Astrocyte of the spinal cord (primary cell): ENCODE measurements around the gene RSPH6A.

Experiments
- DNase-seq: peaks from one replicate; pipeline ENCODE4 v3.0.0; 2011; ENCODE audit warnings: low read depth, low spot score
- H3K4me3 ChIP-seq: 2 replicates; pipeline ENCODE4 v1.5.1; 2011; ENCODE audit warnings: low read depth, mild to moderate bottlenecking, low read length, moderate library complexity
- CTCF ChIP-seq: IDR thresholded peaks from 2 replicates; pipeline ENCODE4 v1.5.1; 2012; ENCODE audit warnings: low read depth, mild to moderate bottlenecking, low read length, inconsistent platforms
- in situ Hi-C: cut with HindIII; loops from 2 replicates; pipeline ENCODE4 v1.10.0; 2017; ENCODE audit warnings: low sequenced_read_pairs

RSPH6A gene

DNA sequence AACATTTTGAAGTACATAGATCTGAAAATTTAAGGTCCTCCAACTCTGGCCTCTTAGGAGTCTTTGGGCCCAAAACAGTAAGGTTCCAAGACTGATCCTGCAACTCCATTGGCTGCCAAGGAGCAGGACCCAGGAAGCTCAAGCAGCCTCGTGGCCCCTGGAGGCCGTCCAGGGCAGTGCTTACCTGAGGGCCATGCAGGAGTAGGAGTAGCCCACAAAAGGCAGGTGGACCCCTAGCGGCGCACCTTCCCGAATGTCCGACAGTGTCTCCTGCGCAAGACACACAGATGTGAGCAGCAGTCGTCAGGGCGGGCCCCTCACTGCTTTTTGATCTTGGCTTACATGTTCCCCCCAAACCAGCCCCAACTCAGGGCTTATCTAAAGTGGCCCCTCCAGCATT, 40.3 kb downstream of the RSPH6A start:
- TF ChIP-seq CTCF: no peak
- no peak overlapping the region for H3K4me3 ChIP-seq
- in situ Hi-C loops: no loop called here
- DNase-seq: no peak

- no peak for TF ChIP-seq CTCF
- in situ Hi-C loops: no loop called here
- DNase-seq: no peak
- H3K4me3 ChIP-seq: no peak overlapping the region
These were observed 41.7 kb downstream of the RSPH6A start for GRCh38 chr19:45773384-45773783.

GRCh38 chr19:45772912-45773311, 42.2 kb downstream of the RSPH6A start:
- TF ChIP-seq CTCF: no peak
- H3K4me3 ChIP-seq: no peak overlapping the region
- in situ Hi-C loops: no loop called here
- DNase-seq: no peak

DNA sequence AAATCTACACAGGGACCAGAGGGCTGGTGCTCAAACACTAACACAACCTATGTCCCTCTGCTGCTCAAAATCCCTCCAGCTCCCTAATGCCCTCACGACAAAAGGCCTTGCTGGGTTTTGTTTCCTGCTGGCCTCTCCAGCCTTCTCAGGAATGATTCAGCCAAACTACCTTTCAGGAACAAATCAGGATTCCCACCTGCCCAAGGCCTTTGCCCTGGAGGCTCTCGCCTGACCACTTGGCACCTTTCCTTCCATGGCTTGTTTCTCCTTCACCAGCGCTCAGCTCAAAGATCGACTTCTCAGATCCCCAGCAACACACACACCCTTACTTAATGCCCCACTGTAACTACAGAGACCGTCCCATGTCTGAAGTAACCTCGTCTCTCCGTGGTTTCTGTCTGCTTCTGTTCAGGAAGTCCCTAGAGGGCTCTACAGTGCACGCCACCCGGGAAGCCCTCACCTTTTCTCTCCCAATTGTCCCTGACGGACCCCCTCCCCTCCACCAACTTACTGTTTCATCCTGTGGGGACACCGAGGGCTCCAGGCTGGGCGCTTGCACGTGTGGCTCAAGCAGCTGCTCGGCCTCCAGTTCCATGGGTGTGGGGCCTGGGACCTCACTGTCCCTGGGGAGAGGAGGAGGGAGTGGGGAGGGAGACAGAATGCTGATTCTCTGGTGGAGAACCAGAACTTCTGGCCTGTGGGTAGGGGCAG, 42.8 kb downstream of the RSPH6A start:
- no peak overlapping the region for H3K4me3 ChIP-seq
- in situ Hi-C loops: no loop called here
- DNase-seq: no peak
- TF ChIP-seq CTCF: no peak

DNA sequence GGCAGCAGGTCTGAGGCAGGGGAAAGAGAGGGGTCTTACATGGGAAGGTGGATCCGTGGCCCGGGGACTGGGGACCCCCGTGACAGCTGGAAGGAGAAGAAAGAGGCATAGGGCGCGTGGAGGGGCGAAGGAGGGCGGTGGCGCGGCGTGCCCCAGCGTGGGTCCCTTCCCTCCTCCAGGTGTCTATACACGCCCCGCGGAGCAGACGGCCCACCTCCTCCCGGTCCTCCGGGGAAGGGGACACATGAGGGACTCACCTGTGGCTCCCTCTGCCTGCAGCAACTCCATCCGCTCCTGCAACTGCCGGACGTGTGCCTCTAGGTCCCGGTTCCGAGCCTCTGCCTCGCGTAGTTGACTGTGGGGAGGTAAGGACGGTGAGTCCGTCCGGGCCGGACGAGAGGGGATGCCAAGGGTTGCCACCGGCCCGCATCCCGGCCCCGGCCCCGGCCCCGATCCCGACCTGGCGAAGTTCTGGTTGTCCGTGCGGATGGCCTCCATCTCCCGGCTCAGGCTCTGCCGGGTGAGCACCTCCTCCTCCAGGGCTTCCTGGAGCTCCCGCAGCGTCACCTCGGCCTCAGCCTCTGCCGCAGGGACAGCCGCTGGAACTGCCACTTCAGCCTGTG, 43.7 kb downstream of the RSPH6A start:
- no peak overlapping the region for H3K4me3 ChIP-seq
- TF ChIP-seq CTCF: no peak
- in situ Hi-C loops: no loop called here
- DNase-seq: no peak

- DNase-seq: peak; percentile 99
- H3K4me3 ChIP-seq: peak overlapping the region; percentile 55
- peak; percentile 89 for TF ChIP-seq CTCF
- in situ Hi-C loops: no loop called here
These were observed 44.7 kb downstream of the RSPH6A start for GRCh38 chr19:45770192-45771101.
